ENCODE results near the gene ABCD4. TPM values are rescaled to one million over a fixed set of nuclear protein-coding genes. Genes with fewer than 3 reads are reported as not detected.

ABCD4 gene
- total RNA-seq, 1 experiment from 2014 or later, result 45.3 TPM

DNA sequence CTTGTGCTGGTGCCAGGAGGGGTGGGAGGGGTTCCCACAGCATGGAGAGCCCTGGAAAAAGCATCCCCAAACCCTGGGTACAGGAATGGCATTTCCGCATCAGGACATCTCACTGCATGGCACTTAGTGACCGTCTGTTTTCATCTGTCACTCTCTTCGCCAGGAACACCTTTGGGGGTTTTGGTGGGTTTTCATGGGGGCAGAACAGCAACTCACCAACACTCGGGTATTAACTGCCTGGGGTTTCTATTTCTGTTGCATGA, 60.0 kb downstream of the ABCD4 start:
- ATAC-seq (no peak), DNase-seq (ENCODE audit: low read depth, low spot score) (no peak)
- ChIA-PET RAD21 (ENCODE audit: low non-redundant PET in 1 of 2, low total read pairs in 2 of 2, uncharacterized antibody in 2 of 2, unreplicated experiment in 2 of 2) (no interaction called here), CTCF (no interaction called here), POLR2A (no interaction called here)
- Histone ChIP-seq H4K20me1 (ENCODE audit: insufficient read depth) (no peaks in the 10 kb centered on the region), H3K27me3 (ENCODE audit: insufficient read depth, low read length) (no peaks in the 10 kb centered on the region), H3K79me2 (ENCODE audit: insufficient read depth, low read length) (no peaks in the 10 kb centered on the region), H3K4me2 (ENCODE audit: low read length) (no peak overlapping the region), H3K9me2 (ENCODE audit: insufficient read depth) (no peaks in the 10 kb centered on the region), H3K36me3 (ENCODE audit: control insufficient read depth in 1 of 2, insufficient read depth in 2 of 2, low read length in 2 of 2) (no peaks in the 10 kb centered on the region), H3K9me3 (ENCODE audit: control insufficient read depth in 1 of 2, insufficient read depth in 1 of 2, low read depth in 1 of 2, low read length in 2 of 2) (no peaks in the 10 kb centered on the region), H3K27ac (ENCODE audit: low read depth, low read length) (no peak overlapping the region), H2AFZ (ENCODE audit: low read depth, low read length, poor library complexity, severe bottlenecking) (no peak overlapping the region), H3K4me1 (ENCODE audit: control insufficient read depth in 1 of 2, insufficient read depth in 2 of 2, low read length in 2 of 2) (no peaks in the 10 kb centered on the region), H3K4me3 (replicated peaks in 1 of 2; ENCODE audit: low read depth in 1 of 2, low read length in 2 of 2) (no peak overlapping the region), H3K9ac (ENCODE audit: low read length) (no peak overlapping the region)
- no TSS peak for BruUV-seq (replicated peaks)
- TF ChIP-seq EZH2 (IDR thresholded peaks at IDR 0.05) (no peak), ZFX (IDR thresholded peaks at IDR 0.05) (no peak), CEBPB (IDR thresholded peaks at IDR 0.05; ENCODE audit: low read depth) (no peak), POLR2AphosphoS5 (IDR thresholded peaks at IDR 0.05; ENCODE audit: low read depth, low read length) (no peak), ZNF274 (IDR thresholded peaks at IDR 0.05; ENCODE audit: low read depth, low read length) (no peak), CBX3 (IDR thresholded peaks at IDR 0.05; ENCODE audit: low read depth) (no peak), SRF (IDR thresholded peaks at IDR 0.05; ENCODE audit: low read depth) (no peak), YY1 (IDR thresholded peaks at IDR 0.05; ENCODE audit: extremely low read depth, insufficient replicate concordance, low read depth, low read length) (no peak), JUND (IDR thresholded peaks at IDR 0.05) (no peak), ZBTB33 (IDR thresholded peaks at IDR 0.05; ENCODE audit: extremely low read depth, insufficient replicate concordance, low read length) (no peak), EZH2phosphoT487 (IDR thresholded peaks at IDR 0.05; ENCODE audit: borderline replicate concordance) (no peak), SP1 (IDR thresholded peaks at IDR 0.05; ENCODE audit: low read depth) (no peak), SIN3A (IDR thresholded peaks at IDR 0.05; ENCODE audit: low read depth) (no peak), EGR1 (IDR thresholded peaks at IDR 0.05; ENCODE audit: low read depth) (no peak)
- intact Hi-C loops (cut with micrococcal nuclease), result no loop called here
